A172 (cell line): ENCODE results near the gene NFATC3. TPM values are rescaled to one million over a fixed set of nuclear protein-coding genes. Genes with fewer than 3 reads are reported as not detected.
A peak's percentile ranks its signal among the peaks of the same experiment; 100 is the strongest.

ENCODE experiments used
- DNase-seq: peaks from one replicate; pipeline ENCODE4 v3.0.0-alpha.2; 2015; ENCODE audit warnings: low spot score
- total RNA-seq: library from RNA; depleted of rRNA; stranded (reverse); fragments of >200 nt; shearing (Covaris generic); gene quantifications from 2 replicates; pipeline ENCODE4 v1.2.3, GENCODE V29; 2014

NFATC3 gene
- total RNA-seq, 1 experiment from 2014 or later, result 13.4 TPM

DNA sequence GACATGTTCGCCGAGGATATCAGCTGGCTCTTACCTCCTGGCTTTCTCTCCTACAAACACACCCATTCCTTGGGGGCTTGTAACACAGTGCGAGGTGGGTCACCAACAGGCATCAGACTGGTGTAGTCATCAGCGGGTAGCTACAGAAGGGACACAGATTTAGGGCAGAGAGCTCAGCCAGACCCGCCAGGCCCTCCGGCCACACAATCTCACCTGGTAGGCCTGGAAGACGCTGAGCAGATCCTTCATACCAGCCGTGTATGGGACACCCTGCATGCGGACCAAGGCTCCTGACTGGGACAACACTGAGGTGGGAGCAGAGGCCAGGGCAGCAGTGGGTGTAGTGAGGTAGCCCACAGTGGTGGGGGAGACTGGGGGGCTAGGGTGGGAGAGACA, 145.0 kb downstream of the NFATC3 start:
- no peak for DNase-seq

GRCh38 chr16:68230956-68231355, 145.8 kb downstream of the NFATC3 start:
- DNase-seq, result no peak

DNA sequence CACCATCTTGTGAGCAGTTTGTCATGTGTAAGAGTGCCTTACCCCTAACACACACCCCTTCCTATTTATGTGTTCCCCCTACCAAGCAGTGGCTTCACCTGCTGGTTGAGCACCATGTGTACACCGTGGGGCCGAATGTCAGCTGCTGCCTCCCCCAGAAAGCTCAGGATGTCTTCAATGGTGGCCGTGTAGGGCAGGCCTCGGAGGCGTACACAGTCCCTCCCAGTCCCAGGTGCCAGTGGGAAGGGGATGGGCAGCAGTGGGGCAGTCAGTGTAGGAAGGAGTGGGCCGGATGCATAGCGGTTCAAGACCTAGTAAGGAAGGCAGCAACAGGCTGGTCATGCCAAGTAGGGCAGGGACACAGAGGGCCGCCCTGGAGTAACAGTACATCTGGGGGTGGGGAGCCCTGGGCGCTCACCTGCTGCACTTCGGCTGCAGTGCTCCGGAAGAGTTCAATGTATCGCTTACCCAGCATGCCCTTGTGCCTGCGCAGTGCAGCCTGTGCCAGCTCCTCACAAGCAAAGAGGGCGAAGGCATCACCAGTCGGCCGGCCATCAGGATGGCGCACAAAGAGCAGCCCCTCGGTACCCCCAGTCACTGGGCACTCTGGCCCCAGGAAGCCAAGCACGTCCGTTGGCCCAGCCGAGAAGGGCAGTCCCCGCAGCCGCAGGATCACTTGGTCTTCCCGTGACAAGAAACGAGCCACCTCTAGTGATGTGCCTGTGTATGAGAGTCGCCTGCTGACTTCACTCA, 146.4 kb downstream of the NFATC3 start:
- DNase-seq, result no peak

GRCh38 chr16:68232335-68232734, 147.2 kb downstream of the NFATC3 start:
- DNase-seq, result no peak

- DNase-seq, result no peak
Observed at GRCh38 chr16:68233085-68233834, 148.1 kb downstream of the NFATC3 start.

GRCh38 chr16:68233835-68234187, 148.6 kb downstream of the NFATC3 start:
- DNase-seq, result no peak

DNA sequence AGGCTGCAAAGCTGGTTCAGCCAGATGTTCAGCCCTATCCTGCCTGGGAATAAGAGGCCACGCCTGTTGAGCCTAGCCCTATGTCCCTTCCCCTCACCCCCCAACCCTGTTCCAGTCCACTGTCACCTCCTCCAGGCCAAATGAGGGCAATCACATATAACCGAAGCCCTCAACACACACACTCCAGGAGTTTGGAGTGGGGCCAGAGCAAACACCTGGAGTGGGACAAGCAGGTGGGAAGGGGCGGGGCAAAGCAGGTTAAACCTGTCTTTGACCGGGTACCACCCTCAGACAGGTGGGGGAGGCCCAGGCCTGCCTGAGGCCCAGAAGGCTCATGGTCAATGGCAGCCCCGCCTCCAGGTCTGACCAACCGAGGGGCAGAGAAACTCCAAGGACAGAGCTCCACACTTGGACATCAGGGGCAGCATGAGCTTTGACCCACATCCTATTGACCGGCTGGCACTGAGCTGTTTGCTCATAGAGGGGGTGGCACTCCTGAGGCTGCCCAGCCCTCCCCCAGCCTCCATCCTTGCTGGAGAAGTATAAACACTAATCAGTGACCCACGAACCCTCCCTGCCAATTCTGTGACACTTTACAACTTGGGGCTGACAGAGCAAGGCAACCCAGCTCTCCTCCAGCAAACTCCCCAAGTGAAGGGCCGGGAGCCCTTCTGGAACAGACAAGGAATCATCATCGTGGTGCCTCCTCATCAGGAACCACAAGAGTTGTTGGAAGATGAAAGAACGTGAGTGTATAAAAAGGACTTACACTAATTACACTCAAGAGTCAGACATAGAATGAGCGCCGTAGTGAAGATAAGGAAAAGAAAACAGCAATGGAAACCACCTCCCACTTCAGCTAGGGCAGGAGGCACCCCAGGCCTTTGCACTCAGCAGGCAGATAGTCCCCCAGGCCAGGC, 149.3 kb downstream of the NFATC3 start:
- no peak for DNase-seq

- no peak for DNase-seq
Observed at GRCh38 chr16:68235108-68235886, 150.1 kb downstream of the NFATC3 start.

GRCh38 chr16:68235887-68236136, 150.6 kb downstream of the NFATC3 start, which contains the start of gene ESRP2:
TSS of gene ESRP2 (minus strand) at chr16:68236127. CDS start at chr16:68236045, 82 bp downstream.
- DNase-seq, result no peak

DNA sequence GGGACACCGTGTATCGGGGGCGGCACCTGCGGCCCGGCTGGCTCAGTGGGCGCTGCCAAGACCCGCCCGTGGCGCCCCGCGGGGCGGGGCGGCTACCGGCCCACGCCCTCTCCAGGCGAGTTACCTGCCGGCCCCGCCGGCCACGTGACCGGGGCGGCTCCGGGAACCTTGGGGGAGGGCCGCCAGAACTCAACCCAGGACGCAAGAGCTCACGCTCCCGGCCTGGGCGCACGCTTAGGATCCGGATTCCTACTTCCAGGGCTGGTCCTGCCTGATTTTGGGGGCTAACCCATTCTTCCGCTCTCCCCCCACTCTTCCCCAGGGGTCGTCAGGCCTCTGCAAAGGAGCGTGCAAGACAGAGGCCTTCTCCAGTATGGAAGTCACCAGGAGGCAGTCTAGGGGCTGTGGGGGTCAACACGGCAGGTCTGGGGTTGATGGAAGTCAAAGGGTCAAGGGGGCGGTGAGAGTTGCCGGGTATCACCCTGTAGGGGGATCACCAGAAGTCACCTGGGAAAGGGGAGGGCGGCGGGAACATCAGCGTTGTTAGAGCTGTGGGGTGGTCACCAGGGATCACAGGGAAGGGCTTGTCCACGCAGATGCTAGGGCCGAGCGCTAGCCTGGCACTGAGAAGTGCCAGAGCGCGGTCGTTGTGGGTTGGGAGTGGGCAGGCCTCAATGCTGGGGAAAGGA, 151.1 kb downstream of the NFATC3 start:
- DNase-seq, result no peak

DNA sequence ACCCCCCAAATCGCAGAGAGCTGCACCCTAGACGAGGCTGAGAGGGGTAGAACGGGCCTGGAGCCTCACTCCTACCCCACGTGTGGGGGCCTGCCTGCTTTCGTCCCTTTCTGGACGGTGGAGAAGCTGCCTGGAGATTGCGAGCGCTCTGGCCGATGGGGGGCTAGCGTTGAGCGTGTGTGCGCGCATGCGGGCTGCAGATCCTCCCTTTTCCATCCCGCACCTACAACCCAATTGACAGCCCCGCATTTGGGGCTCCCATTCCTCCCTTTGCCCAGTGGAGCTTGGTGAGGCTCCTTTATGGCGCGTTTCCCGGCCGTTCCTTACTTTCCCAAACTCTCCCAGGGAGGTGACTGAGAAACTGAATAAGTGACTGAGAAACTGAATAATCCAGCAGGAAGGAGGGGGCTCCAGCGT, 151.7 kb downstream of the NFATC3 start:
- DNase-seq, result no peak

DNA sequence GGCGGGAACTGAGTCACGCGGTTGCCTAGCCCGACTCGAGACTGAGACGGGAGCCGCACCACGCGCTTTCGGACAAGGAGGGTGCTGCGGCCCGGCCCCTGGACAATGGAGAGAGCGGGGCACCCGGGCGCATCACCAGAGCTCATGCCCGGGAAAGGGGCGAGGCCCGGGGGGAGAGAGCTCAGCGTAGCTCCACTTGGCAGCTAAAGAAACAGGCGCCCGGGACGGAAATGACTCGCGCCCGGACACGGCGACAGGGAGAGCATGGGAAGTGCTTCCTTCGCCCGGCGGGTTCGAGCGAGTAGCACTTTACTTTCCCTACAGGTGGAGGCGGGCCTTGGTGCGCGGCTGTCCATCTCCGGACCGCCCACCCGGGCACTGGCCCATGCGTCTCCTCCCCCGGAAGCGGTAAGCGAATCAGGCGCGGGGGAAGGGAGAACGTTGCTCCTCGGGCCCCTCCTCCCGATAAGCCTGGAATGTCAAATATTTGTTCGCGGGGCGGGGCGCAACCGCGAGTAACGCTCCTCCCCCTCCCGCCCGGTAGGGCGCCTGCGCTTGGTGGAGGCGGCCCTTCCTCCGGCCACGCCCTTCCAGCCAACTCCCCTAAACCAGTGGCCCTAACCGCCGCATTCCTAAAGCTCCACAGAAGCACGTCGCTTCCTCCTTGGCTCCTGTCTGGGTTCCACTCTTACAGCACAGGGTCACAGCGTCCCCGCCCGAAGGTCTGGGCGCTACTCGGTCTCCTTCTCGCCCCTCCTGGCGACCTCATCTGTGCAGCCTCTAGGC, 152.3 kb downstream of the NFATC3 start:
- peak; percentile 95 for DNase-seq

- no peak for DNase-seq
Observed at GRCh38 chr16:68238029-68238345, 152.8 kb downstream of the NFATC3 start.

- no peak for DNase-seq
Observed at GRCh38 chr16:68242085-68242484, 156.9 kb downstream of the NFATC3 start.

DNA sequence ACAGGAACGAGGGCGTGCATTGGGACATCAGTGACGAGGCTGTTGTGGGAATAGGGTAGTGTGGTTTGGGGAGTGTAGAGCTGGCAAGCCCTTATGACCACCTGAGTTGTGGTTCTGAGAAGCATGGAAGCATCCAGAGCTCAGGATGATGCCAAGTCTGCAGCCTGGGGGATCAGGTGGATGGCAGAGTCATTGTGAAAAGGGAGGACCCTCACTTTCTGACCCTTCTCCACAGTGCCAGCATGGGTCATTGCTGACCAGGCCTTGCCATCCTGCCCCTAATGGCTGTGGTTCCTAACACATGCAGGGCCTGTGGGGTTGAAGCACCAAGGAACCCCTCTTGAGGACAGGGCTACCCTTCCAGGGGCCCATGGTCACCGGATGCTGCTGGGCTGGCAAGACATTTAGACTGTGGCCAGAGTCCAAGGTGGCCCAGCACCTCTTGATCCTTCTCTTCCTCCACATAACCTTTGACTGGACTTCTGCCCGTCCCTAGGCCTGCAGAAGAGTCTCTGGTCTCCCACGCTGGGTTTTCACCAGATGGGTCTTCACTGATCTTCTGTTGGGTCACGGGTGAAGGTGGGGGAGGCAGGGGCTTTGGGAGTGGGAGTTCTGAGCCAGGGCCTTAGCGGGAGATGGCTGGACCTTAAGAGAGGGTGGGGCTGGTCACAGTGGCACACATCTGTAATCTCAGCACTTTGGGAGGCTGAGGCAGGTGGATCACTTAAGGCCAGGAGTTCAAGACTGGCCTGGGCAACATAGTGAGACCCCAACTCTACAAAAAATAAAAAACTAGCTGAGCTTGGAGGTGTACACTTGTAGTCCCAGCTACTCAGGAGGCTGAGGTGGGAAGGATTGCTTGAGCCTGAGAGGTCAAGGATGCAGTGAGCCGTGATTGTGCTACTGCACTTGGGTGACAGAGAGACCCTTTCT, 158.0 kb downstream of the NFATC3 start:
- no peak for DNase-seq

- no peak for DNase-seq
Observed at GRCh38 chr16:68244481-68244902, 159.3 kb downstream of the NFATC3 start.

DNA sequence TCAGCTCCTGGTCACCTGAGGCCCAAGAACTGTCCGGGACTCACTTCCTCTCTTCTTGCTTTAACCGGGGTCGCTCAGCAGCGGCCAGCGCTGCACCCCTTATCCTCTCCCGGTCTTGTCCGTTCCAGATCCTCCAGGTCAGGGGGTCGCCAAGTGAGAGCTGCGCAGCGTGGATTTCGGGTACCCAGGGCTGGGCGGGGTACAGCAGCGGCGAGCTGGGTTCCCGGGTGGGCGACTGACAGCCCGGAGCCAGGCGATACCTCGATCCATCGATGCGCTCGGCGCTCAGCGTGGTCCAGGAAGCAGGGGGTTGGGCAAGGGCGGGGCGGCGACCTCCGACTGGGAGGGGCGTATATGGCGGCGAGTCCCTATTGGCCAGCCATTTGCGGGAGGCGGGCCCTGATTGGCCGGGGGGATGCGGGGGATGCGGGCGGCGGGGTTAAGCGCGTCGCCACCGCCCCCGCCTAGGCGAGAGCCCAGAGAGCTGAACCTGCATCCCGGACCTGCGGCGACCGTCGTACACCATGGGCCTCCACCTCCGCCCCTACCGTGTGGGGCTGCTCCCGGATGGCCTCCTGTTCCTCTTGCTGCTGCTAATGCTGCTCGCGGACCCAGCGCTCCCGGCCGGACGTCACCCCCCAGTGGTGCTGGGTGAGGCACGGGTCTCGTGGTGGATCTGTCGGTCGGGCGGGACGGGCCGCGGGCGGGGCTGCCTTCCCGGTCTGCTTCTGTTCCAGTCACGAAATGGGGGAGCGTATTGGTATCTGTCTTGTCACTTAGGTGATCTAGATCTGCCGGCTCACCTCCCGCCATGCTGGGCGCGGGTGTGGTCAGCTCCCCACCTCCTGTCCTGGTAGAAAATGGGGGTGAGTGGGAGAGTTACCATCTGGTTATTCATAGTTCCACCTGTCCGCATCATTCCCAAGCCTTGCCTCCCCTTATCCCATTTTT, 160.0 kb downstream of the NFATC3 start, which contains the start of gene PLA2G15:
Gene PLA2G15, plus strand, starts transcription at position 471 of the 951 bp plus-strand sequence. Its CDS starts 54 bp downstream, at position 525.
- peak; percentile 80 for DNase-seq

DNA sequence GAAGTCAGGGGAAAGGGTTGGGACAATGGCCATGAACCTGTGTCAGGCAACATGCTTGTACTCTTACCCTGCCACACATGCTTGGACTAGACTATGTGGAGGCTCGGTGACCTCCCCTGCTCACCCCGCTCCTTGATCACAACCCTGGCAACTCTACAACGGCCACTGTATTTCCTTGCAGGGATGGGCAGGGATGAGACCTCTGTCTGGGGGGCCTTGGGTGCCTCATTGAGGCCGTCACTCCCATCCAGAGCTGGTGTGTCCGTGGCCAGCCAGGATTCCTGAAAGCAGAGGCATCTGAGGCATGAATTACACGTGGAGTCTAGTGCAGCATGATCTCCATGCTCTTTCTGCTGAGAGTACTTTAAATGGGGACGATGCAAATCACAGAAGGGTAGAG, 161.0 kb downstream of the NFATC3 start:
- DNase-seq, result no peak
